GM19193 (cell line): ENCODE results near the gene DAPK3.

ENCODE experiments used
- POLR2A ChIP-seq: IDR thresholded peaks from 4 replicates; pipeline ENCODE4 v1.6.1; 2011; ENCODE audit not compliant: insufficient read depth, insufficient read length; ENCODE audit errors: extremely low read depth

The DAPK3 gene

GRCh38 chr19:3949294-3949693, 21.6 kb downstream of the DAPK3 start:
- no peak for TF ChIP-seq POLR2A

DNA sequence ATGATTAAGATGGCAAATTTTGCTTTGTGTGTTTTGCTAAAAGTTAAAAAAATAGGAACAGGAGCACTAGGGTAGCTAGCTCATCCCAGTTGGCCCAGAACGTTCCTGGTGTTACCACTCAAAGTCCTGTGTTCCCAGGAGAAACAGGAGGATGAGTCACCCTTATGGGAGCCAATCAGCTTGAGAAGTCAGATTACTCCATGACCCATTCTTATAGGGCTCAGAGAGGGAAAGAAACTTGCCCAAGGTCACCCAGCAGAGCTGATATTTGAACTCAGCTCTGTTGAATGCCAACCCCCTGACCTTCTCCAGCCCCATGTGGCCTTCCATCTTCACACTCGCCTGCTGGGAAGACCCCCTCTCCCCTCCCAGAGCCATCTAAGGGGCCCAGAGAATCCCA, 25.1 kb downstream of the DAPK3 start:
- TF ChIP-seq POLR2A = no peak

DNA sequence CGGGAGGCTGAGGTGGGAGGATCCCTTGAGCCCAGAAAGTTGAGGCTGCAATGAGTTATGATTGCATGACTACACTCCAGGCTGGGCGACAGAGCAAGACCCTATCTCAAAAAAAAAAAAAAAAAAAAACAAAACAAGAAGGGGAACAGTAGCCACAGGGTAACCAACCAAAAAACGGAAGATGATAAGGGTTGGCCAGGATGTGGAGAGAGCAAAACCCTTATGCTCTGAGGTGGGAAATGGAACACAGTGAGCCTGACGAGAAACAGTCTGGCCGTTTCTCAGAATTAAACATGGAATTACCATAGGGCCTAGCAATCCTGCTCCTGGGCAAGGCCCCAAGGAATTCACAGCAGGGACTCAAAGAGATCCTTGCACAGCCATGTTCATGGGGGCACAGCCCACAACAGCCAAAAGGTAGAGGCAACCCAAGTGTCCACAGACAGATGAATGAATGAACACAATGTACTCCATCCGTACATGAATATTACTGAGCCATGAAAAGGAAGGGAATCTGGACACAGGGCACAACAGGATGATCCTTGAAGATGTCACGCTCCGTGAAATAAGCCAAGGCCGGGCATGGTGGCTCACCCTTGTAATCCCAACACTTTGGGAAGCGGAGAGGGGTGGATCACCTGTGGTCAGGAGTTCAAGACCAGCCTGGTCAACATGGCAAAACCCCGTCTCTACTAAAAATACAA, 26.7 kb downstream of the DAPK3 start:
- TF ChIP-seq POLR2A = no peak

- TF ChIP-seq POLR2A = no peak
These were observed 28.0 kb downstream of the DAPK3 start for GRCh38 chr19:3942790-3943409.

DNA sequence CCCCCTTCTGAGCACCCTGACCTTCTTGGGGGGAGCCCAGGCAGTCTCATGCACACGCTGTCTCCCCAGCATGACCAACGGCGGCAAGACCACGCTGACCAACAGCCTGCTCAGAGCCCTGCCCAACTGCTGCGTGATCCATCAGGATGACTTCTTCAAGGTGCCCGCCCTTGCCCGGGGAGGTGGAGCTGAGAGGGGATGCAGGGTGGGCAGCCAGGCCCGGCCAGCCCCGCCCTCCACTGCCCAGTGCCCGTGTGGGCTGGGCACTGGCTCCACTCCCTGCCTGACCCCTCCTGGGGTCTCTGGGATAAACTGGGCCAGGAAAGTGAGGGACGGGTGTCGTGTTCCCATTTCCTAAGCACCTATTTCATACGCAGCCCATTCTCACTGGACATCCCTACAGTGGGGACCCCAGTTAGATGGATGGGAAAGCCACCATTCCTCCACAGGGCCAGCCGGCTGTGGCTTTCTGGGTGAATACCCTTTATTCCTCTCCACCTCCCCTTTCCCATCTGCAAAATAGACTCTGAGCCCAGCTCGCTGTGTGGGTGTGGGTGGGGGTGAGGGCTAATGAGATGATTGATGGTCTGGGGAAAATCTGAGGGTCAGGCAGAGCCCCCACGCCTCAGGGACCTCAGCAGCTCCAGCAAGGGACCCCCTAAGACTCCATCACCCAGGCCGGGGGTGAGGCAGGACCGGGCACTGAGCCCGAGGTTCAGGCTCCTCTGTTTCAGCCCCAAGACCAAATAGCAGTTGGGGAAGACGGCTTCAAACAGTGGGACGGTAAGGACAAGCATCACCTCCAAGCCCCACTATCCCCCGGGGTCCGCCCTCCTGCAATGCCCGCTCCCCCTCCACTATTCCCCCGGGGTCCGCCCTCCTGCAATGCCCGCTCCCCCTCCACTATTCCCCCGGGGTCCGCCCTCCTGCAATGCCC, 34.1 kb downstream of the DAPK3 start:
- no peak for TF ChIP-seq POLR2A

GRCh38 chr19:3932931-3933810, 37.7 kb downstream of the DAPK3 start, which contains the start of gene NMRK2:
Gene NMRK2, plus strand, starts transcription at chr19:3933069. Its CDS starts 603 bp downstream, at chr19:3933672.
- TF ChIP-seq POLR2A = no peak

- TF ChIP-seq POLR2A = no peak
These were observed 39.9 kb downstream of the DAPK3 start for GRCh38 chr19:3931041-3931440.

DNA sequence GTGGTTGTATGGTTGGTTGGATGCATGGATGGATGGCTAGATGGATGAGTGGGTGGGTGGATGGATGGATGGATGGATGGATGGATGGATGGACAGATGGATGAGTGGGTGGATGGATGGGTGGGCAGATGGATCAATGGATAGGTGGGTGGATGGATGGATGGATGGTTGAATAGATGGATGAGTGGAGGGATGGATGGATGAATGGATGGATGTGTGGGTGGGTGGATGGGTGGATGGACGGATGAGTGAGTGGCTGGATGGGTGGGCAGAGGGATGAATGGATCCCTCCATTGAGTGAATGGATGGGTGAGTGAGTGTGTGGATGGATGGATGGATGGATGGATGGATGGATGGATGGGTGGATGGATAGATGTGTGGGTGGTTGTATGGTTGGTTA, 47.0 kb downstream of the DAPK3 start:
- TF ChIP-seq POLR2A = no peak

DNA sequence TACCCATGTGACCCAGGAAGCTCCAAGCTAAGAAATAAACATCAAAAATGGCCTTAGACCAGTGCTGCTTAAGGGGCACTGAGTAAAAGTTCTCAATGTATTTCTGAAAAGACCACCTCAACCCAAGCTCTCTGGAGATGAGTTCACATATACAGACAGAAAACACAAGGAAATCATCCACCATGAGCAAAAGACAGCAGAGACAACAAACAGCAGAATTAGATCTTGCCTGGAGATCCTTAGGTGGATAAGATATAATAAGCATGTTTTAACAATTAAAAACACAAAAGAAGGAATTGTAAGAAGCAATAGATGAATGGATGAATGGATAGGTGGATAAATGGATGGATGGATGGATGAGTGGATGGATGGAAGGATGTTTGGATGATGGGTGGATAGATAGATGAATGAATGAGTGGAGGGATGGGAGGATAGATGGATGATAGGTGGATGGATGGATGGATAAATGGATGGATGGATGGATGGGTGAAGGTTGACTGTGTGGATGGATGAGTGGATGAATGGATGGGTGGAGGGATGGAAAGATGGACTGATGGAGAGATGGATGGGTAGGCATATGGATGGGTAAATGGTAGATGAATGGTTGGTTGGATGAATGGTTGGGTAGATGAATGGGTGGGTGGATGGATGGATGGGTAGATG, 47.7 kb downstream of the DAPK3 start:
- TF ChIP-seq POLR2A = no peak

DNA sequence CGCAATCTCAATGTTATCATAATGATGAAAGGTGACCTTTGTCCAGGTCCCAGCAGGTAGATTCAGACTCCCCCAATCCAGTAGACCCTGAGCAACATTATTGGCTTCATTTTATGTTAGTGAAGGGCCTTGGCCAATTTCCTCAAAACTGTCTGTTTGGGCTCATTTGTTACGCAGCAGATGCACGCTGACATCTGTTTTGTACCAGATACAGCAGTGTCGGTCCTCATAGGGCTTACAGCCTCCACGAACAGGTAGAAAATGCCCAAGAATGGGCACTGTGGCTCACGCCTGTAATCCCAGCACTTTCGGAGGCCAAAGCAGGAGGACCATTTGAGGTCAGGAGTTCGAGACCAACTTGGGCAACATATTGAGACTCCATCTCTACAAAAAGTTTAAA, 51.1 kb downstream of the DAPK3 start:
- no peak for TF ChIP-seq POLR2A

DNA sequence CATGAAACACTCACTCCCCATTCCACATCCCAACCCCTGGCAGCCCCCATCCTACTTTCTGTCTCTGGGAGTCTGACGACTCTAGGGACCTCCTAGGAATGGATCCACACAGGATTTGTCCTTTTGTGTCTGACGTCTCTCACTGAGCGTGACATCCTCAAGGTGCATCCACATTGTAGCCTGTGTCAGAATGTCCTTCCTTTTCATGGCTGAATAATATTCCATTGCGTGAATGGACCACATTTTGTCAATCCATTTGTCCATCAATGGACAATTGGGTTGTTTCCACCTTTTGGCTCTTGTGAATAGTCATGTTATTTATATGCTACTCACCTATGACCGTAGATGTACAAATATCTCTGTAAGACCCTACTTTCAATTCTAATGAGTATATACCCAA, 54.9 kb downstream of the DAPK3 start:
- no peak for TF ChIP-seq POLR2A

- no peak for TF ChIP-seq POLR2A
These were observed 56.7 kb downstream of the DAPK3 start for GRCh38 chr19:3914199-3914598.

DNA sequence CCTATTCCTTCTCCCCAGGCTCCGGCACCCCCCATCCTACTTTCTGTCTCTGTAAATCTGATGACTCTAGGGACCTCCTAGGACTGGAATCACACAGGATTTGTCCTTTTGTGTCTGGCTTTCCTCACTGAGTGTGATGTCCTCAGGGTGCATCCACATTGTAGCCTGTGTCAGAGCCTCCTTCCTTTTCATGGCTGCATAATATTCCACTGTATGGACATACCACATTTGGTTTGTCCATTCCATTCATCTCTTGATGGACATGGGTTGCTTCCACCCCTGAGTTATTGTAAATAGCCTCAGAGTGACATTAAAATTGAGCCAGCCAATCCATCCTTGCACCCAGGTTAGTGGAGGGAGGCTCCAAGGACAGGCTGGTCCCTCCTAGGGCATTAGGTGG, 60.8 kb downstream of the DAPK3 start:
- no peak for TF ChIP-seq POLR2A
